ENCODE data around the gene ZBTB7B. TPM values are rescaled to one million over a fixed set of nuclear protein-coding genes. Genes with fewer than 3 reads are reported as not detected.

The ZBTB7B gene
- total and polyA plus RNA-seq, 2 experiments from 2014 or later = 2.3 to 27.0 TPM

DNA sequence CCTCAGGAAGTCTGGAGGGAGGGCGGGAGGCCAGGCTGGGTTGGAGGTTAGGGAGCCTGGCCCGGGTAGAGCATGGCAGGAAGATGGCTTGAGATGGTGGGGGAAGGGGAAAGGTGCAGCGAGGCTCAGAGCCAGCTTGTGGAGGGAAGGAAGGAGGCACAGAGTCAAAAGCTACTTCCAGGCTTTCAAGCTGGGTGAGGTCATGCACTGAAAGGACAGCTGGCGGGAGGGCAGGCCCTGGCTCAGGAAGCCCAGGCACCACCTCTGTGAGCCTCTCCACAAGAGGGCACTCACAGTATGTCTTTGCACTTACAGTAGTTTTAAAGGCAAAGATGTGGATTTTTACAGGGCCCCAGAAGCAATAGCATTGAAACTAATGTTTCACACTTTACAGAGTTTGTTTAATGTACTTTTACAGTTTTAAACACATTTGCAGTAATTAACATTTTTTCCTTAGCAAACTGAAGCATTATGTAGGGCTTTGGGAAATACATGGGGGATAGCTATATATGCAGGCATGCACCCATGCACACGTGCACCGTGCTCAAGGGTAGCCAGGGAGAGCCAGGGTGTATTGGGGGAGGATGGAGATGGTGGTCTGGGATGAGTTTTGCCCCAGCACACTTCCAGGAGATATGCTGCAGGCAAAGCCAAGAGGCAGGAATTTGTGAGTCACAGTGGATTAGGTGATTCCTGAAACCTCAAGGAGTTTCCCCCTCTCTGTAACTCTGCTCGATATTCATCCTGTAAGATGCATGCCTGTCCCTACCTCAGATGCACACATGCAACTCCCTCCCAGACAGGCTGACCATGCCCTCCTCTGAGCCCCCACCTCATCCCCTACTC lies 42.4 kb downstream of the ZBTB7B start:
- no peak overlapping the region for H3K4me3 ChIP-seq
- H3K4me2 ChIP-seq (ENCODE audit: unreplicated experiment) = no peak overlapping the region
- no peaks in the 10 kb centered on the region for H4K20me1 ChIP-seq (ENCODE audit: insufficient read depth)
- in situ Hi-C loops (cut with MboI) = no loop called here
- H3K79me2 ChIP-seq (ENCODE audit: insufficient read depth) = no peaks in the 10 kb centered on the region
- peaks cover 13% of the 10 kb centered on the region for H3K4me1 ChIP-seq (ENCODE audit: insufficient read depth)
- no peaks in the 10 kb centered on the region for H3K27me3 ChIP-seq (replicated peaks; ENCODE audit: insufficient read depth)
- no peak for TF ChIP-seq EZH2 (IDR thresholded peaks at IDR 0.05; ENCODE audit: insufficient read depth, poor library complexity, severe bottlenecking)
- TF ChIP-seq EZH2phosphoT487 (IDR thresholded peaks at IDR 0.05; ENCODE audit: insufficient read depth, low read depth) = no peak
- H3K36me3 ChIP-seq (ENCODE audit: low read depth) = no peaks in the 10 kb centered on the region
- no peak overlapping the region for H3K27ac ChIP-seq
- peaks cover 7% of the 10 kb centered on the region for H3F3A ChIP-seq (ENCODE audit: insufficient read depth)
- DNase-seq = peak; percentile 92
- H3K9me2 ChIP-seq (ENCODE audit: insufficient read depth) = no peaks in the 10 kb centered on the region
- no peaks in the 10 kb centered on the region for H3K9me3 ChIP-seq (ENCODE audit: low read depth)
- no peak overlapping the region for H2AFZ ChIP-seq
- no peak overlapping the region for H3K9ac ChIP-seq
- WGBS, 2 experiments (ENCODE audit: low coverage in 1 of 2, low lambda C conversion rate in 2 of 2, missing lambda C conversion rate in 2 of 2) = 51 to 62% methylated on average over 5 to 7 of the region's 7 CpGs

DNA sequence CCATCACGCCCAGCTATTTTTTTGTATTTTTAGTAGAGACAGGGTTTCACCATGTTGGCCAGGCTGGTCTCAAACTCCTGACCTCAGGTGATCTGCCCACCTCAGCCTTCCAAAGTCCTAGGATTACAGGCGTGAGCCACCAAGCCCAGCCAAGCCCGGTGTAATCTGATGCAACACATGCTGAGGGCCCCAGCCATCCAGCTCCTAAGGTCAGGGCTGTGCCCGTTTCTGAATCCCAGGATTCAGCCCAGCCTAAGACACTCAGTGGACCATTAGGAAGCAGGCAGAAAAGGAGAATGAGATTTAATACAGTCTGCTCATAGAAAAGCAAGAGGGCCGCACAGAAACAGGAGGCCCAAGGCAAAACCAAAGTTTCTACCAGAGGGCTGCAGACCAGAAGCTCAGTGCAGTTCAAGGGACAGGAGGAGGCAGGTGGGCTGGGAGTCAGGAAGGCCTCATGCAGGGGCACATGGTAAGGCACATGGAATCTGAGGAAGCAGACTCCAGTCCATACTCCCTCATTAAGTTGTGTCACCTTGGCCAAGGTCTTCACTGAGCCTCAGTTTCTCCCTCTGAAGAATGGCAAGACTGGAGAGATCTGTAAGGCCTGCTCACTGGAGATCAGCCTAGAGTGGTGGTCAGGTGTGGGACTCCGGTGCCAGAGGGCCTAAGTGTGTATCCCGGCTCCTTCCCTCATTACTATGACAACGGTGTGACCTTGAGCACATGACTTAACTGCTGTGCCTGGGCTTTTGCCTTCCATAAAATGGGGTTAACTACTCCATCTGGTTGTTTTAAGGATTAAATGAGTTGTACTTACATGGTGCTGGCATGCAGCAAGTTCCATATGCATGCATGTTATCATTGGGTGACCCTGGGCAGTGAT lies 46.1 kb downstream of the ZBTB7B start:
- H4K20me1 ChIP-seq (ENCODE audit: insufficient read depth) = no peaks in the 10 kb centered on the region
- no peaks in the 10 kb centered on the region for H3K9me3 ChIP-seq (ENCODE audit: low read depth)
- in situ Hi-C loops (cut with MboI) = no loop called here
- no peak overlapping the region for H3K4me2 ChIP-seq (ENCODE audit: unreplicated experiment)
- peaks cover 10% of the 10 kb centered on the region for H3F3A ChIP-seq (ENCODE audit: insufficient read depth)
- no peak overlapping the region for H3K4me3 ChIP-seq
- no peaks in the 10 kb centered on the region for H3K27me3 ChIP-seq (replicated peaks; ENCODE audit: insufficient read depth)
- 95 to 97% methylated on average over 8 of the region's 8 CpGs for whole genome bisulfite sequencing, 2 experiments (ENCODE audit: low coverage in 1 of 2, low lambda C conversion rate in 2 of 2, missing lambda C conversion rate in 2 of 2)
- H2AFZ ChIP-seq = no peak overlapping the region
- H3K9me2 ChIP-seq (ENCODE audit: insufficient read depth) = no peaks in the 10 kb centered on the region
- no peak overlapping the region for H3K9ac ChIP-seq
- no peaks in the 10 kb centered on the region for H3K79me2 ChIP-seq (ENCODE audit: insufficient read depth)
- TF ChIP-seq EZH2phosphoT487 (IDR thresholded peaks at IDR 0.05; ENCODE audit: insufficient read depth, low read depth) (no peak), EZH2 (IDR thresholded peaks at IDR 0.05; ENCODE audit: insufficient read depth, poor library complexity, severe bottlenecking) (no peak)
- H3K4me1 ChIP-seq (ENCODE audit: insufficient read depth) = peaks cover 16% of the 10 kb centered on the region
- H3K27ac ChIP-seq = no peak overlapping the region
- no peaks in the 10 kb centered on the region for H3K36me3 ChIP-seq (ENCODE audit: low read depth)
- no peak for DNase-seq

DNA sequence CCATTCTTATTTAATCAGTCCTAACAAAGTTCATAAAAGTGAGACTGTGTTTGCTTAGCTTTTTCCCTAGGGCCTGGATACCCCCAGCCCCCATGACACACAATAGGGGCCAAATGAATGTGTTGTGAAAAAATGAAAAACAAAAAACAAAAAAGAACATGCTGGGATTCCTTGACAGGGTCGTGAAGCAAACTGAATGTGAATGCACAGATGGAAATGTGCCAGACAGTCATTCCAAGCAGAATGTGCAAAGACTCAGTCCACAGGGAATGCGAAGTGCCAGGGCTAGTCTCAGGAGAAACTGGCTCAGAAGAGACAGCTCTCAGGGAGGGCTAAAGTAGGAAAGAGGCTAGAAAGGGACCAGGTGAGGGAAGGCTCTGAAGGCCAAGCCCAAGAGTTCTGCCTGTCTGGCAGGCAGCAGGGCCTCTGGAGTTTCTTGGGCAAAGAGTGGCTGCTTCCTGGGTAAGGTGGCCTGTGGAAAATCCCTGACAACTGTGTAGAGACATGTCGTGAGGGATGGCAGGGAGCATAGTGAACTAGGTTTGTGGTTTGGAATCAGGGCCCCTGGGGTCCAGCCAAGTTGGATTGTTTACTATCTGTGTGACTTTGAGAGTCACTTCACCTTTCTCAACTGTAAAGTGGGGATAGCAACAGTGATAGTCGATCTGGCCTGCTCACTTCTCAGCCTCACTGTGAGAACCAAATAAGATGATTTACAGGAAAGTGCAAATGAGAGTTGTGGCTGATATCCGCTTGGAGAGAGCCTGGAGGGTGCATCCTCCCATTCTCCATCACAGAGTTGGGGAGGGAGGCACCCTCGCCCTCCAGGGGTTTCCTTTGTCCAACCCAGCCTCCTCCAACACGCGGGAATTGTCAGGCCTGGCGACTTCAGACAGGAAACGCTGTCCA lies 47.3 kb downstream of the ZBTB7B start:
- Histone ChIP-seq H3F3A (ENCODE audit: insufficient read depth) (peaks cover 10% of the 10 kb centered on the region), H3K36me3 (ENCODE audit: low read depth) (no peaks in the 10 kb centered on the region), H3K9me2 (ENCODE audit: insufficient read depth) (no peaks in the 10 kb centered on the region), H3K9ac (peak overlapping the region; percentile 59), H3K9me3 (ENCODE audit: low read depth) (no peaks in the 10 kb centered on the region), H3K27me3 (replicated peaks; ENCODE audit: insufficient read depth) (no peaks in the 10 kb centered on the region), H3K4me2 (ENCODE audit: unreplicated experiment) (peak overlapping the region; percentile 73), H2AFZ (peak overlapping the region; percentile 90), H3K4me3 (peak overlapping the region; percentile 74), H4K20me1 (ENCODE audit: insufficient read depth) (no peaks in the 10 kb centered on the region), H3K27ac (no peak overlapping the region), H3K4me1 (ENCODE audit: insufficient read depth) (peaks cover 13% of the 10 kb centered on the region), H3K79me2 (ENCODE audit: insufficient read depth) (no peaks in the 10 kb centered on the region)
- TF ChIP-seq EZH2 (IDR thresholded peaks at IDR 0.05; ENCODE audit: insufficient read depth, poor library complexity, severe bottlenecking) (no peak), EZH2phosphoT487 (IDR thresholded peaks at IDR 0.05; ENCODE audit: insufficient read depth, low read depth) (no peak)
- WGBS, 2 experiments (ENCODE audit: low coverage in 1 of 2, low lambda C conversion rate in 2 of 2, missing lambda C conversion rate in 2 of 2) = 16 to 18% methylated on average over 7 to 10 of the region's 10 CpGs
- in situ Hi-C loops (cut with MboI) = no loop called here
- peak; percentile 56 for DNase-seq

Data from GM23248 (cell line).